ENCODE data around the gene ZC3H12A. TPM values are rescaled to one million over a fixed set of nuclear protein-coding genes. Genes with fewer than 3 reads are reported as not detected.
"Not testable (repeated sequence)": the region's sequence is repeated elsewhere in the genome, so short reads cannot be mapped to it uniquely, and the experiment has no call there.

The ZC3H12A gene
- total and polyA plus RNA-seq, 2 of the 8 experiments (the other 6 are each of a cell fraction or from before 2014, with no cell fraction given): 7.4 to 10.0 TPM

DNA sequence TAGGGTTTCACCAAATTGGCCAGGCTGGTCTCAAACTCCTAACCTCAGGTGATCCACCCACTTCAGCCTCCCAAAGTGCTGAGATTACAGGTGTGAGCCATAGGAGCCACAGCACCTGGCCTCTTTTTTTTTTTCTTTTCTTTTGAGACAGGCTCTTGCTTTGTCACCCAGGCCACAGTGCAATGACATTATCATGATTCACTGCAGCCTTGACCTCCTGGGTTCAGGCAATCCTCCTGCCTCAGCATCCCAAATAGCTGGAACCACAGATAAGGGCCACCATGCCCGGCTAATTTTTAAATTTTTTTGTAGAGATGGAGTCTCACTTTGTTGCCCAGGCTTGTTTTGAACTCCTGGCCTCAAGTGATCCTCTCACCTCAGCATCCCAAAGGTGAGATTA, 55.5 kb downstream of the ZC3H12A start:
- H3K4me3 ChIP-seq (ENCODE audit: extremely low read depth in 1 of 4, insufficient read depth in 2 of 4, low read depth in 3 of 4, low read length in 4 of 4); H3K27me3 ChIP-seq (replicated peaks in 1 of 4; ENCODE audit: control insufficient read depth in 3 of 4, extremely low read depth in 1 of 4, insufficient read depth in 3 of 4, low read length in 3 of 4); H3K23ac ChIP-seq (ENCODE audit: insufficient read length); H2BK5ac ChIP-seq (ENCODE audit: low read depth, low read length); DNase-seq (ENCODE audit: low read depth in 1 of 2, low spot score in 2 of 2); H3K14ac ChIP-seq (ENCODE audit: insufficient read length); H3K4me1 ChIP-seq (replicated peaks in 1 of 4; ENCODE audit: control insufficient read depth in 3 of 4, insufficient read depth in 4 of 4, low read length in 3 of 4); CTCF ChIA-PET (ENCODE audit: partially characterized antibody); H2BK12ac ChIP-seq (ENCODE audit: low read depth, low read length); H3K27ac ChIP-seq (ENCODE audit: low read depth, low read length); H2AK5ac ChIP-seq (ENCODE audit: low read depth, low read length); H3K36me3 ChIP-seq (ENCODE audit: control insufficient read depth in 2 of 4, insufficient read depth in 4 of 4, low read length in 3 of 4); H3K79me1 ChIP-seq (ENCODE audit: low read depth, low read length); H3K9ac ChIP-seq (replicated peaks in 1 of 4; ENCODE audit: extremely low read depth in 1 of 4, low read depth in 3 of 4, low read length in 3 of 4); H3K4ac ChIP-seq (replicated peaks; ENCODE audit: insufficient read length, low read depth, low read length); H2BK15ac ChIP-seq (ENCODE audit: low read length); H4K5ac ChIP-seq (ENCODE audit: insufficient read length, low read depth, low read length); H3K9me3 ChIP-seq (ENCODE audit: insufficient read depth in 2 of 2, low read depth in 1 of 2, low read length in 1 of 2); POLR2A ChIA-PET (ENCODE audit: partially characterized antibody); H4K8ac ChIP-seq (ENCODE audit: extremely low read depth, insufficient read depth, low read length); H2BK20ac ChIP-seq (ENCODE audit: low read length); H2BK120ac ChIP-seq (replicated peaks; ENCODE audit: low read depth, low read length); H3K4me2 ChIP-seq (ENCODE audit: insufficient read depth in 1 of 2, low read depth in 2 of 2, low read length in 2 of 2); H3K79me2 ChIP-seq (ENCODE audit: control insufficient read depth in 1 of 2, insufficient read depth in 2 of 2, low read length in 2 of 2); H4K91ac ChIP-seq (replicated peaks; ENCODE audit: insufficient read length, low read length); H3K23me2 ChIP-seq (ENCODE audit: low read depth, low read length); H4K20me1 ChIP-seq (replicated peaks in 1 of 2; ENCODE audit: control insufficient read depth in 1 of 2, insufficient read depth in 2 of 2, low read length in 2 of 2); FAIRE-seq; H3K56ac ChIP-seq (replicated peaks; ENCODE audit: insufficient read length, low read depth, low read length); H3K18ac ChIP-seq (ENCODE audit: extremely low read depth, low read length); H2AFZ ChIP-seq (ENCODE audit: low read length): not testable (repeated sequence)
- 95% methylated on average over 1 of the region's 1 CpG; no CpG with 5 or more reads in 1 of the 2 experiments for WGBS, 2 experiments (ENCODE audit: extremely low coverage in 1 of 2, insufficient coverage in 1 of 2, insufficient read length in 1 of 2, insufficient replicate concordance in 2 of 2, low coverage in 1 of 2, low lambda C conversion rate in 2 of 2, missing lambda C conversion rate in 1 of 2)

DNA sequence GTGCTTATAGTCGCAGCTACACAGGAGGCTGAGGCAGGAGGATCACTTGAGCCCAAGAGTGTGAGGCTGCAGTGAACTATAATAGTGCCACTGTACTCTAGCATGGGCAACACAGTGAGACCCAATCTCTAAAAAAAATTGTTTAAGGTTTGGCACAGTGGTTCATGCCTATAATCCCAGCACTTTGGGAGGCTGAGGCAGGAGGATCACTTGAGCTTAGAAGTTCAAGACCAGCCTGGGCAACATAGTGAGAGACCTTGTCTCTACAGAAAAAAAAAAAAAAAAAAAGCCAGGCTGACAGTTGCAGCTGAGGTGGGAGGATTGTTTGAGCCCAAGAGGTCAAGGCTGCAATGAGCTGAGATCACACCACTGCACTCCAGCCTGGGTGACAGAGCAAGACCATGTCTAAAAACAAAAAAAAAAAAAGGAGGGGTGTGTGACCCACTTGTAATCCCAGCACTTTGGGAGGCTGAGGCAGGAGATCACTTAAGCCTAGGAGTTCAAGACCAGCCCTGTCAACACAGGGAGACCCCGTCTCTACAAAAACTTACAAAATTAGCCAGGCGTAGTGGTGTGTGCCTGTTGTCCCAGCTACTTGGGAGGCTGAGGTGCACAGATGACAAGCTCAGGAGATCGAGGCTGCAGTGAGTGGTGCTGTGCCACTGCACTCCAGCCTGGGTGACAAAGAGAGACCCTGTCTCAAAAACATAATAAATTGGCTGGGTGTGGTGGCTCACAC, 58.2 kb downstream of the ZC3H12A start:
- not testable (repeated sequence) for H3K9me3 ChIP-seq (ENCODE audit: insufficient read depth in 2 of 2, low read depth in 1 of 2, low read length in 1 of 2); H3K27me3 ChIP-seq (replicated peaks in 1 of 4; ENCODE audit: control insufficient read depth in 3 of 4, extremely low read depth in 1 of 4, insufficient read depth in 3 of 4, low read length in 3 of 4); H2AFZ ChIP-seq (ENCODE audit: low read length); H2BK120ac ChIP-seq (replicated peaks; ENCODE audit: low read depth, low read length); H2BK12ac ChIP-seq (ENCODE audit: low read depth, low read length); H4K5ac ChIP-seq (ENCODE audit: insufficient read length, low read depth, low read length); FAIRE-seq; H3K4ac ChIP-seq (replicated peaks; ENCODE audit: insufficient read length, low read depth, low read length); H3K4me1 ChIP-seq (replicated peaks in 1 of 4; ENCODE audit: control insufficient read depth in 3 of 4, insufficient read depth in 4 of 4, low read length in 3 of 4); H3K14ac ChIP-seq (ENCODE audit: insufficient read length); H3K4me3 ChIP-seq (ENCODE audit: extremely low read depth in 1 of 4, insufficient read depth in 2 of 4, low read depth in 3 of 4, low read length in 4 of 4); H2AK5ac ChIP-seq (ENCODE audit: low read depth, low read length); H2BK5ac ChIP-seq (ENCODE audit: low read depth, low read length); H3K18ac ChIP-seq (ENCODE audit: extremely low read depth, low read length); H4K91ac ChIP-seq (replicated peaks; ENCODE audit: insufficient read length, low read length); H3K79me1 ChIP-seq (ENCODE audit: low read depth, low read length); H2BK20ac ChIP-seq (ENCODE audit: low read length); H2BK15ac ChIP-seq (ENCODE audit: low read length); H3K56ac ChIP-seq (replicated peaks; ENCODE audit: insufficient read length, low read depth, low read length); H3K9ac ChIP-seq (replicated peaks in 1 of 4; ENCODE audit: extremely low read depth in 1 of 4, low read depth in 3 of 4, low read length in 3 of 4); H4K20me1 ChIP-seq (replicated peaks in 1 of 2; ENCODE audit: control insufficient read depth in 1 of 2, insufficient read depth in 2 of 2, low read length in 2 of 2); H3K4me2 ChIP-seq (ENCODE audit: insufficient read depth in 1 of 2, low read depth in 2 of 2, low read length in 2 of 2); H3K23me2 ChIP-seq (ENCODE audit: low read depth, low read length); DNase-seq (ENCODE audit: low read depth in 1 of 2, low spot score in 2 of 2); H3K23ac ChIP-seq (ENCODE audit: insufficient read length); H3K79me2 ChIP-seq (ENCODE audit: control insufficient read depth in 1 of 2, insufficient read depth in 2 of 2, low read length in 2 of 2); H3K27ac ChIP-seq (ENCODE audit: low read depth, low read length)
- Histone ChIP-seq H4K8ac (ENCODE audit: extremely low read depth, insufficient read depth, low read length) (peak overlapping the region; percentile 25; the same call in 1 of the 2 replicates), H3K36me3 (ENCODE audit: control insufficient read depth in 2 of 4, insufficient read depth in 4 of 4, low read length in 3 of 4) (peaks cover 3 to 16% (median 8%) of the 10 kb centered on the region in 4 experiments)
- WGBS, 2 experiments (ENCODE audit: extremely low coverage in 1 of 2, insufficient coverage in 1 of 2, insufficient read length in 1 of 2, insufficient replicate concordance in 2 of 2, low coverage in 1 of 2, low lambda C conversion rate in 2 of 2, missing lambda C conversion rate in 1 of 2): 95% methylated on average over 4 of the region's 4 CpGs; no CpG with 5 or more reads in 1 of the 2 experiments
- CTCF ChIA-PET (ENCODE audit: partially characterized antibody): interaction anchor here (0.7 to 2.5 kb wide), 3 partner anchors 45 to 1015 kb away, joined by 3 to 12 read pairs (median 3); no protein-coding TSS in a partner anchor
- POLR2A ChIA-PET (ENCODE audit: partially characterized antibody): interaction anchor here (2.0 to 2.4 kb wide), 2 partner anchors 10 to 18 kb away, joined by 5 to 6 read pairs; partner anchors contain the start of gene MEAF6

Measured in H1 (cell line).